IMR-90 (cell line): ENCODE measurements around the gene GPC5. TPM values are rescaled to one million over a fixed set of nuclear protein-coding genes. Genes with fewer than 3 reads are reported as not detected.

ENCODE experiments used
- ATAC-seq: fragments of 200-7000 bp; cut with Tn5 transposase; 2 replicates; pipeline ENCODE4 v1.9.1; 2020; ENCODE audit warnings: low read depth, mild to moderate bottlenecking, moderate library complexity
- BruUV-seq: library from RNA; stranded (reverse); fragments of 400-500 nt; replicated peaks from 2 replicates; lab custom pipeline; 2021; lab: Mats Ljungman, UMichigan
- CTCF ChIA-PET: fragments of 300-600 bp; formaldehyde crosslinking; extraction: SDS; loops from one replicate; lab custom pipeline; 2021; ENCODE audit warnings: antibody characterized with exemption; lab: Yijun Ruan, JAX
- POLR2A ChIA-PET: fragments of 300-600 bp; sonication (Branson Sonifier 250); formaldehyde crosslinking; loops from one replicate; lab custom pipeline; 2022; ENCODE audit warnings: antibody characterized with exemption; ENCODE audit not compliant: unreplicated experiment; lab: Charles Lee
- DNase-seq: peaks from one replicate; pipeline ENCODE4 v3.0.0; 2013
- H2AFZ ChIP-seq: replicated peaks from 2 replicates; pipeline ENCODE3; 2013; ENCODE audit warnings: low read length, mild to moderate bottlenecking; ENCODE audit not compliant: poor library complexity
- H2AK5ac ChIP-seq: 2 replicates; pipeline ENCODE4 v1.6.1; 2013; ENCODE audit warnings: low read depth, low read length, inconsistent platforms
- H2AK9ac ChIP-seq: replicated peaks from 2 replicates; pipeline ENCODE3; 2013; ENCODE audit warnings: mild to moderate bottlenecking, low read depth, low read length, moderate library complexity; ENCODE audit not compliant: poor library complexity
- H2BK120ac ChIP-seq: 2 replicates; pipeline ENCODE4 v1.6.1; 2013; ENCODE audit warnings: low read depth, low read length, inconsistent platforms
- H2BK15ac ChIP-seq: 3 replicates; pipeline ENCODE4 v1.6.1; 2013; ENCODE audit warnings: low read depth, low read length, inconsistent platforms
- H2BK20ac ChIP-seq: 2 replicates; pipeline ENCODE4 v1.6.1; 2013; ENCODE audit warnings: low read depth, mild to moderate bottlenecking, inconsistent platforms, low read length, moderate library complexity
- H2BK5ac ChIP-seq: 2 replicates; pipeline ENCODE4 v1.6.1; 2013; ENCODE audit warnings: mild to moderate bottlenecking, low read depth, low read length, inconsistent platforms; ENCODE audit not compliant: poor library complexity, severe bottlenecking
- H3K14ac ChIP-seq: replicated peaks from 2 replicates; pipeline ENCODE4 v1.6.1; 2013; ENCODE audit warnings: low read depth, low read length, inconsistent platforms
- H3K18ac ChIP-seq: 2 replicates; pipeline ENCODE4 v1.6.1; 2013; ENCODE audit warnings: low read depth, low read length, control low read depth
- H3K23ac ChIP-seq: 2 replicates; pipeline ENCODE4 v1.6.1; 2013; ENCODE audit warnings: low read depth, low read length, inconsistent platforms
- H3K27ac ChIP-seq: 2 replicates; pipeline ENCODE4 v1.5.1; 2013; ENCODE audit warnings: mild to moderate bottlenecking, control low read depth, low read length; ENCODE audit not compliant: insufficient read depth
- H3K27me3 ChIP-seq: 2 replicates; pipeline ENCODE4 v1.6.1; 2013; ENCODE audit warnings: low read length; ENCODE audit not compliant: control insufficient read depth, insufficient read depth
- H3K36me3 ChIP-seq: 2 replicates; pipeline ENCODE4 v1.6.1; 2013; ENCODE audit warnings: low read length, mixed read lengths; ENCODE audit not compliant: control insufficient read depth, insufficient read depth
- H3K4ac ChIP-seq: 2 replicates; pipeline ENCODE4 v1.6.1; 2013; ENCODE audit warnings: low read depth, low read length, inconsistent platforms
- H3K4me1 ChIP-seq: 2 replicates; pipeline ENCODE4 v1.6.1; 2013; ENCODE audit warnings: low read length, mixed read lengths; ENCODE audit not compliant: control insufficient read depth, insufficient read depth
- H3K4me2 ChIP-seq: 2 replicates; pipeline ENCODE4 v1.6.1; 2013; ENCODE audit warnings: low read depth, mild to moderate bottlenecking, control low read depth, low read length, moderate library complexity
- H3K4me3 ChIP-seq: 2 replicates; pipeline ENCODE4 v1.5.1; 2013; ENCODE audit warnings: low read depth, mild to moderate bottlenecking, control low read depth, low read length, moderate library complexity; ENCODE audit not compliant: insufficient read depth
- H3K56ac ChIP-seq: 2 replicates; pipeline ENCODE4 v1.6.1; 2013; ENCODE audit warnings: low read length, inconsistent platforms; ENCODE audit not compliant: insufficient read depth; ENCODE audit errors: extremely low read depth
- H3K79me1 ChIP-seq, 2 experiments: 2 replicates each; pipeline ENCODE4 v1.6.1; 2013; ENCODE audit warnings: low read length in 2 of 2, inconsistent platforms in 1 of 2, low read depth in 1 of 2
- H3K9ac ChIP-seq: 2 replicates; pipeline ENCODE4 v1.6.1; 2013; ENCODE audit warnings: low read depth, low read length, control low read depth
- H3K9me1 ChIP-seq: 2 replicates; pipeline ENCODE4 v1.6.1; 2013; ENCODE audit warnings: low read length, inconsistent platforms; ENCODE audit not compliant: insufficient read depth
- H3K9me3 ChIP-seq: 2 replicates; pipeline ENCODE4 v1.6.1; 2013; ENCODE audit warnings: low read length; ENCODE audit not compliant: control insufficient read depth, insufficient read depth
- H4K20me1 ChIP-seq: 2 replicates; pipeline ENCODE4 v1.6.1; 2013; ENCODE audit warnings: low read length, inconsistent platforms; ENCODE audit not compliant: insufficient read depth
- H4K5ac ChIP-seq: 2 replicates; pipeline ENCODE4 v1.6.1; 2013; ENCODE audit warnings: mild to moderate bottlenecking, low read depth, low read length, control low read depth
- H4K8ac ChIP-seq, 2 experiments: 2 replicates each; pipeline ENCODE4 v1.6.1; 2013; ENCODE audit warnings: low read depth in 2 of 2, low read length in 2 of 2, control low read depth in 1 of 2, inconsistent platforms in 1 of 2
- H4K91ac ChIP-seq: 2 replicates; pipeline ENCODE4 v1.6.1; 2013; ENCODE audit warnings: low read depth, low read length, inconsistent platforms; ENCODE audit not compliant: insufficient read depth
- BHLHE40 ChIP-seq: fragments of 150-350 bp; IDR thresholded peaks from 2 replicates; pipeline ENCODE4 v1.6.1; 2016; ENCODE audit warnings: mild to moderate bottlenecking, low read depth, low read length
- CHD1 ChIP-seq: IDR thresholded peaks from 2 replicates; pipeline ENCODE4 v1.6.1; 2012; ENCODE audit warnings: low read depth, low read length, improper control_type of control experiment
- CTCF ChIP-seq: conservative IDR thresholded peaks from 2 replicates; pipeline ENCODE4 v1.5.1; 2012; ENCODE audit warnings: mild to moderate bottlenecking, low read depth, low read length, improper control_type of control experiment
- FOS ChIP-seq: fragments of 150-350 bp; IDR thresholded peaks from 2 replicates; pipeline ENCODE4 v1.6.1; 2016; ENCODE audit warnings: low read depth, low read length
- MAFK ChIP-seq: IDR thresholded peaks from 2 replicates; pipeline ENCODE4 v1.6.1; 2012; ENCODE audit warnings: low read depth, low read length, improper control_type of control experiment
- MAZ ChIP-seq: IDR thresholded peaks from 2 replicates; pipeline ENCODE4 v1.6.1; 2012; ENCODE audit warnings: low read depth, mild to moderate bottlenecking, low read length, improper control_type of control experiment, moderate library complexity, borderline replicate concordance
- MXI1 ChIP-seq: IDR thresholded peaks from 2 replicates; pipeline ENCODE4 v1.6.1; 2012; ENCODE audit warnings: low read depth, mild to moderate bottlenecking, low read length, moderate library complexity, borderline replicate concordance
- NFE2L2 ChIP-seq: fragments of 150-350 bp; IDR thresholded peaks from 2 replicates; pipeline ENCODE4 v1.6.1; 2016; ENCODE audit warnings: low read depth, mild to moderate bottlenecking, low read length
- RAD21 ChIP-seq: IDR thresholded peaks from 2 replicates; pipeline ENCODE4 v1.6.1; 2012; ENCODE audit warnings: low read length, improper control_type of control experiment
- RFX5 ChIP-seq: IDR thresholded peaks from 2 replicates; pipeline ENCODE4 v1.8.0; 2012; ENCODE audit warnings: low read depth, mild to moderate bottlenecking, low read length, moderate library complexity
- SMC3 ChIP-seq: fragments of 150-350 bp; IDR thresholded peaks from 2 replicates; pipeline ENCODE4 v1.6.1; 2016; ENCODE audit warnings: low read depth, mild to moderate bottlenecking, antibody characterized with exemption, low read length, moderate library complexity
- WGBS, 2 experiments: methylation state at CpG; one replicate each; pipeline versions ENCODE4 v1.1.5 to v1.1.7; 2013; ENCODE audit warnings: missing lambda C conversion rate in 2 of 2; ENCODE audit not compliant: insufficient read length in 1 of 2; ENCODE audit errors: extremely low coverage in 2 of 2; 5-methylcytosine and 5-hydroxymethylcytosine counted together
- dilution Hi-C: fragments of 300-500 bp; cut with HindIII; formaldehyde crosslinking; loops from one replicate; pipeline ENCODE4 v1.14.3; 2018; ENCODE audit warnings: low sequenced_read_pairs; ENCODE audit not compliant: unreplicated experiment
- in situ Hi-C: fragments of 300-500 bp; cut with MboI; formaldehyde crosslinking; loops from 3 replicates; pipeline ENCODE4 v1.14.3; 2019; ENCODE audit warnings: low sequenced_read_pairs, inconsistent platforms, mixed read lengths
- intact Hi-C: fragments of 100-400 bp; cut with micrococcal nuclease; formaldehyde crosslinking; loops from 2 replicates; pipeline ENCODE4 v1.10.0; 2022
- polyA plus RNA-seq, 3 experiments: library from polyadenylated mRNA; depleted of rRNA; stranded (reverse); fragments of >200 nt; gene quantifications; 2 replicates each; pipeline ENCODE4 v1.2.3, GENCODE V29; 2012; ENCODE audit warnings: low replicate concordance in 1 of 3
- total RNA-seq: library from RNA; depleted of rRNA; stranded (reverse); fragments of >200 nt; gene quantifications from 2 replicates; pipeline ENCODE4 v1.2.3, GENCODE V29; 2012

Gene GPC5
- total and polyA plus RNA-seq, 2 of the 4 experiments (the other 2 are of a cell fraction) = 0.94 to 1.8 TPM

GRCh38 chr13:92074658-92075057 is 676.2 kb downstream of the GPC5 start:
- Histone ChIP-seq H3K9me3 (no peaks in the 10 kb centered on the region), H3K18ac (no peak overlapping the region), H3K27ac (no peak overlapping the region), H4K8ac (no peak overlapping the region), H3K56ac (no peak overlapping the region), H2AK5ac (no peak overlapping the region), H3K9me1 (no peaks in the 10 kb centered on the region), H4K20me1 (no peaks in the 10 kb centered on the region), H3K27me3 (no peaks in the 10 kb centered on the region), H2BK15ac (no peak overlapping the region), H3K4ac (no peak overlapping the region), H2BK120ac (no peak overlapping the region), H3K4me3 (no peak overlapping the region), H2AK9ac (no peak overlapping the region), H3K4me1 (no peaks in the 10 kb centered on the region), H3K9ac (no peak overlapping the region), H2BK20ac (no peak overlapping the region), H3K14ac (no peak overlapping the region), H3K23ac (no peak overlapping the region), H2AFZ (no peak overlapping the region), H4K91ac (no peak overlapping the region), H3K79me1 (no peaks in the 10 kb centered on the region), H4K5ac (no peak overlapping the region), H3K36me3 (no peaks in the 10 kb centered on the region), H2BK5ac (no peak overlapping the region), H3K4me2 (no peak overlapping the region)
- WGBS, 2 experiments = no CpG with 5 or more reads among the region's 4 CpGs
- DNase-seq (no peak), ATAC-seq (no peak)
- ChIA-PET CTCF (no interaction called here), POLR2A (no interaction called here)
- intact Hi-C loops = no loop called here
- no peak for TF ChIP-seq FOS
- TF ChIP-seq MXI1 = no peak
- TF ChIP-seq CTCF = no peak
- TF ChIP-seq CHD1 = no peak
- TF ChIP-seq RAD21 = no peak
- TF ChIP-seq BHLHE40 = no peak
- TF ChIP-seq MAZ = no peak
- TF ChIP-seq RFX5 = no peak
- TF ChIP-seq MAFK = no peak
- TF ChIP-seq SMC3 = no peak
- TF ChIP-seq NFE2L2 = no peak
- dilution Hi-C loops = no loop called here
- no TSS peak for BruUV-seq
- in situ Hi-C loops = no loop called here
